Measurements from ENCODE around the gene IFI35.
"Not testable (repeated sequence)": the region's sequence is repeated elsewhere in the genome, so short reads cannot be mapped to it uniquely, and the experiment has no call there.

The IFI35 gene

GRCh38 chr17:43006639-43007551, at the start of gene IFI35:
Gene IFI35 (plus strand): TSS chr17:43006784. CDS start chr17:43006948, 164 bp downstream.
- peak; percentile 73 to 77 for DNase-seq (ENCODE audit: low read depth in 2 of 2)

- peak; percentile 82 for DNase-seq (ENCODE audit: low read depth in 2 of 2)
Measured at GRCh38 chr17:42964161-42964932, 42.2 kb upstream of the IFI35 start, which contains the start of gene AARSD1. Gene AARSD1 (minus strand): TSS chr17:42964454. CDS start chr17:42964440, 14 bp downstream.

- no peak for DNase-seq (ENCODE audit: low read depth in 2 of 2)
Measured at GRCh38 chr17:42967925-42968324, 38.7 kb upstream of the IFI35 start.

GRCh38 chr17:42969001-42969581, 37.5 kb upstream of the IFI35 start:
- no peak for DNase-seq (ENCODE audit: low read depth in 2 of 2)

GRCh38 chr17:42971589-42971988, 35.0 kb upstream of the IFI35 start:
- no peak for DNase-seq (ENCODE audit: low read depth in 2 of 2)

GRCh38 chr17:42973323-42973722, 33.3 kb upstream of the IFI35 start:
- not testable (repeated sequence) for DNase-seq (ENCODE audit: low read depth in 2 of 2)

GRCh38 chr17:42975265-42975664, 31.3 kb upstream of the IFI35 start:
- no peak for DNase-seq (ENCODE audit: low read depth in 2 of 2)

- not testable (repeated sequence) for DNase-seq (ENCODE audit: low read depth in 2 of 2)
Measured at GRCh38 chr17:42975701-42976100, 30.9 kb upstream of the IFI35 start.

GRCh38 chr17:42979511-42980273, 26.9 kb upstream of the IFI35 start, which contains the start of gene PTGES3L:
Gene PTGES3L (minus strand): TSS chr17:42980080. CDS start chr17:42980053, 27 bp downstream.
- DNase-seq (ENCODE audit: low read depth in 2 of 2), result no peak

GRCh38 chr17:42980274-42980765, 26.3 kb upstream of the IFI35 start, which contains the start of gene RUNDC1:
Gene RUNDC1 (plus strand): TSS chr17:42980565. CDS start chr17:42980577, 12 bp downstream.
- peak; percentile 87 to 93 for DNase-seq (ENCODE audit: low read depth in 2 of 2)

GRCh38 chr17:42980766-42981397, 25.7 kb upstream of the IFI35 start:
- DNase-seq (ENCODE audit: low read depth in 2 of 2), result peak; percentile 42 to 44

GRCh38 chr17:42982266-42982665, 24.3 kb upstream of the IFI35 start:
- DNase-seq (ENCODE audit: low read depth in 2 of 2), result no peak

- no peak for DNase-seq (ENCODE audit: low read depth in 2 of 2)
Measured at GRCh38 chr17:42985225-42985624, 21.4 kb upstream of the IFI35 start.

- no peak for DNase-seq (ENCODE audit: low read depth in 2 of 2)
Measured at GRCh38 chr17:42989141-42989540, 17.4 kb upstream of the IFI35 start.

GRCh38 chr17:42989726-42990652, 16.6 kb upstream of the IFI35 start:
- no peak for DNase-seq (ENCODE audit: low read depth in 2 of 2)

- DNase-seq (ENCODE audit: low read depth in 2 of 2), result no peak
Measured at GRCh38 chr17:42991471-42991870, 15.1 kb upstream of the IFI35 start.

GRCh38 chr17:42992872-42993271, 13.7 kb upstream of the IFI35 start:
- no peak for DNase-seq (ENCODE audit: low read depth in 2 of 2)

GRCh38 chr17:42993913-42994312, 12.7 kb upstream of the IFI35 start:
- DNase-seq (ENCODE audit: low read depth in 2 of 2), result not testable (repeated sequence)

GRCh38 chr17:42997390-42997983, 9.1 kb upstream of the IFI35 start:
- no peak for DNase-seq (ENCODE audit: low read depth in 2 of 2)

Data from stimulated activated CD4-positive, alpha-beta T cell treated with anti-CD3 and anti-CD28 coated beads, Interleukin-1b, Interleukin-23, amount 100 ng/mL, for 4 hours (primary cell).